Measurements from ENCODE around the gene VDR. TPM values are rescaled to one million over a fixed set of nuclear protein-coding genes. Genes with fewer than 3 reads are reported as not detected.

Gene VDR
- total and polyA plus RNA-seq, 2 donors (not counting 1 experiment from before 2014, with no cell fraction given): 16.2 to 24.4 TPM

- Histone ChIP-seq H3K36me3 (ENCODE audit: control insufficient read depth, insufficient read depth, low read length) (peaks cover 58% of the 10 kb centered on the region), H3K79me2 (ENCODE audit: control insufficient read depth, insufficient read depth, low read length) (peaks cover 12% of the 10 kb centered on the region), H2AFZ (ENCODE audit: low read length) (no peak overlapping the region), H3K9me3 (ENCODE audit: control insufficient read depth, insufficient read depth, low read depth, low read length) (no peaks in the 10 kb centered on the region), H3K27ac (ENCODE audit: insufficient read depth, low read length) (no peak overlapping the region), H3K4me2 (ENCODE audit: extremely low read depth, insufficient read depth, low read length) (no peak overlapping the region), H3K4me1 (ENCODE audit: control insufficient read depth, extremely low read depth, insufficient read depth, low read length) (no peaks in the 10 kb centered on the region), H3K9ac (ENCODE audit: insufficient read depth, low read length) (no peak overlapping the region), H3K27me3 (ENCODE audit: control insufficient read depth, insufficient read depth, low read length) (no peaks in the 10 kb centered on the region), H4K20me1 (ENCODE audit: control insufficient read depth, extremely low read depth, insufficient read depth, low read length) (no peaks in the 10 kb centered on the region), H3K4me3 (replicated peaks in 1 of 4; ENCODE audit: control extremely low read depth in 1 of 4, insufficient read depth in 1 of 4, low read depth in 3 of 4, low read length in 4 of 4) (no peak overlapping the region)
- TF ChIP-seq EZH2 (IDR thresholded peaks at IDR 0.05; ENCODE audit: low read length, missing control alignments): no peak
- TF ChIP-seq CTCF (conservative IDR thresholded peaks at IDR 0.05 in 1 of 2, IDR thresholded peaks at IDR 0.05 in 1 of 2; ENCODE audit: low read depth in 1 of 2, low read length in 2 of 2): no peak
- DNase-seq (ENCODE audit: low read depth in 2 of 2): no peak
Measured at GRCh38 chr12:47794679-47795078, 110.1 kb downstream of the VDR start.

GRCh38 chr12:47793015-47793681 lies 111.6 kb downstream of the VDR start:
- TF ChIP-seq EZH2 (IDR thresholded peaks at IDR 0.05; ENCODE audit: low read length, missing control alignments) (no peak), CTCF (conservative IDR thresholded peaks at IDR 0.05 in 1 of 2, IDR thresholded peaks at IDR 0.05 in 1 of 2; ENCODE audit: low read depth in 1 of 2, low read length in 2 of 2) (no peak)
- Histone ChIP-seq H3K4me1 (ENCODE audit: control insufficient read depth, extremely low read depth, insufficient read depth, low read length) (no peaks in the 10 kb centered on the region), H3K27ac (ENCODE audit: insufficient read depth, low read length) (no peak overlapping the region), H3K9ac (ENCODE audit: insufficient read depth, low read length) (no peak overlapping the region), H3K36me3 (ENCODE audit: control insufficient read depth, insufficient read depth, low read length) (peaks cover 67% of the 10 kb centered on the region), H4K20me1 (ENCODE audit: control insufficient read depth, extremely low read depth, insufficient read depth, low read length) (no peaks in the 10 kb centered on the region), H3K4me3 (replicated peaks in 1 of 4; ENCODE audit: control extremely low read depth in 1 of 4, insufficient read depth in 1 of 4, low read depth in 3 of 4, low read length in 4 of 4) (no peak overlapping the region), H2AFZ (ENCODE audit: low read length) (no peak overlapping the region), H3K4me2 (ENCODE audit: extremely low read depth, insufficient read depth, low read length) (no peak overlapping the region), H3K9me3 (ENCODE audit: control insufficient read depth, insufficient read depth, low read depth, low read length) (no peaks in the 10 kb centered on the region), H3K27me3 (ENCODE audit: control insufficient read depth, insufficient read depth, low read length) (no peaks in the 10 kb centered on the region), H3K79me2 (ENCODE audit: control insufficient read depth, insufficient read depth, low read length) (no peaks in the 10 kb centered on the region)
- no peak for DNase-seq (ENCODE audit: low read depth in 2 of 2)

- H3K9me3 ChIP-seq (ENCODE audit: control insufficient read depth, insufficient read depth, low read depth, low read length): no peaks in the 10 kb centered on the region
- DNase-seq (ENCODE audit: low read depth in 2 of 2): no peak
- no peaks in the 10 kb centered on the region for H3K4me1 ChIP-seq (ENCODE audit: control insufficient read depth, extremely low read depth, insufficient read depth, low read length)
- H3K36me3 ChIP-seq (ENCODE audit: control insufficient read depth, insufficient read depth, low read length): peaks cover 69% of the 10 kb centered on the region
- H2AFZ ChIP-seq (ENCODE audit: low read length): no peak overlapping the region
- no peak for TF ChIP-seq EZH2 (IDR thresholded peaks at IDR 0.05; ENCODE audit: low read length, missing control alignments)
- TF ChIP-seq CTCF (conservative IDR thresholded peaks at IDR 0.05 in 1 of 2, IDR thresholded peaks at IDR 0.05 in 1 of 2; ENCODE audit: low read depth in 1 of 2, low read length in 2 of 2): no peak
- H3K27ac ChIP-seq (ENCODE audit: insufficient read depth, low read length): no peak overlapping the region
- H3K9ac ChIP-seq (ENCODE audit: insufficient read depth, low read length): no peak overlapping the region
- H3K27me3 ChIP-seq (ENCODE audit: control insufficient read depth, insufficient read depth, low read length): no peaks in the 10 kb centered on the region
- H3K4me2 ChIP-seq (ENCODE audit: extremely low read depth, insufficient read depth, low read length): no peak overlapping the region
- no peak overlapping the region for H3K4me3 ChIP-seq (replicated peaks in 1 of 4; ENCODE audit: control extremely low read depth in 1 of 4, insufficient read depth in 1 of 4, low read depth in 3 of 4, low read length in 4 of 4)
- H4K20me1 ChIP-seq (ENCODE audit: control insufficient read depth, extremely low read depth, insufficient read depth, low read length): no peaks in the 10 kb centered on the region
- H3K79me2 ChIP-seq (ENCODE audit: control insufficient read depth, insufficient read depth, low read length): no peaks in the 10 kb centered on the region
Measured at GRCh38 chr12:47791874-47792273, 112.9 kb downstream of the VDR start.

Other genes starting within 250 kb of the VDR start
- gene RPAP3, start 199.0 kb downstream of the VDR start, total RNA-seq: 11.3 and 12.1 TPM in 2 replicates
- gene RPAP3, start 199.0 kb downstream of the VDR start, polyA plus RNA-seq: 21.0 and 23.8 TPM in 2 replicates
- gene ENDOU, start 179.5 kb downstream of the VDR start, total RNA-seq: 0.17 TPM in 1 of 2 replicates, not detected in the other
- 0.07 and 0.09 TPM in 2 replicates for gene ENDOU, start 179.5 kb downstream of the VDR start, polyA plus RNA-seq
- 1.0 and 2.8 TPM in 2 replicates for gene RAPGEF3, start 146.1 kb downstream of the VDR start, total RNA-seq
- 0.83 and 0.95 TPM in 2 replicates for gene RAPGEF3, start 146.1 kb downstream of the VDR start, polyA plus RNA-seq
- gene SLC48A1, start 131.8 kb downstream of the VDR start, total RNA-seq: 12.8 and 18.7 TPM in 2 replicates
- 8.9 and 9.0 TPM in 2 replicates for gene SLC48A1, start 131.8 kb downstream of the VDR start, polyA plus RNA-seq
- gene HDAC7, start 85.1 kb downstream of the VDR start, total RNA-seq: 23.6 and 28.1 TPM in 2 replicates
- gene HDAC7, start 85.1 kb downstream of the VDR start, polyA plus RNA-seq: 31.6 and 35.4 TPM in 2 replicates
- 56.5 and 91.7 TPM in 2 replicates for gene TMEM106C, start 58.6 kb upstream of the VDR start, total RNA-seq
- gene TMEM106C, start 58.6 kb upstream of the VDR start, polyA plus RNA-seq: 85.0 and 166 TPM in 2 replicates
- gene COL2A1, start 99.5 kb upstream of the VDR start, total RNA-seq: not detected in 2 replicates
- gene COL2A1, start 99.5 kb upstream of the VDR start, polyA plus RNA-seq: not detected in 2 replicates
- gene SENP1, start 201.1 kb upstream of the VDR start, total RNA-seq: 12.8 and 14.7 TPM in 2 replicates
- gene SENP1, start 201.1 kb upstream of the VDR start, polyA plus RNA-seq: 17.9 and 19.1 TPM in 2 replicates
- gene PFKM, start 214.4 kb upstream of the VDR start, total RNA-seq: 87.1 and 98.9 TPM in 2 replicates
- 87.6 and 88.4 TPM in 2 replicates for gene PFKM, start 214.4 kb upstream of the VDR start, polyA plus RNA-seq